Fibroblast of skin of right biceps (primary cell): ENCODE data around the gene FDX1.

Source experiments
- DNase-seq: peaks from one replicate; pipeline ENCODE4 v3.0.0-alpha.2; 2013

Gene FDX1

DNA sequence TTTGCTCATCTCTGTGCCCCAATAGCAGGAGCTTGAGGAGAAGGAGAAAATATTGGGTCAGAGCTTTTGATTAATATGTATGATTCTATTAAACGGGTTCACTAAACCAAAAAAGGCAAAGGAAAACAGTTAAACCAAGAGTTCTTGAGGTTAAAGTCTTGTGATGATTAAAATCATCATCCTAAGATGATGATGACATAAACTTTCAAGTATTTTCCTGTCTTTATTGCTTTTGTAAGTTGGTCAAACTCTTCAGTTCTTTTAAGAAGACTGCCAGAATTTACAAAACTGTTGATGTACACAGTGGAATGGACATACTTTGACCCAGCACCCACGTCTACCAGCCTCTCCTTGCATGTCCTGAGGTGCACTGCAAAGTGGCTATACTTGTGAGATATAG is 41.0 kb downstream of the FDX1 start:
- DNase-seq = peak; percentile 36

DNA sequence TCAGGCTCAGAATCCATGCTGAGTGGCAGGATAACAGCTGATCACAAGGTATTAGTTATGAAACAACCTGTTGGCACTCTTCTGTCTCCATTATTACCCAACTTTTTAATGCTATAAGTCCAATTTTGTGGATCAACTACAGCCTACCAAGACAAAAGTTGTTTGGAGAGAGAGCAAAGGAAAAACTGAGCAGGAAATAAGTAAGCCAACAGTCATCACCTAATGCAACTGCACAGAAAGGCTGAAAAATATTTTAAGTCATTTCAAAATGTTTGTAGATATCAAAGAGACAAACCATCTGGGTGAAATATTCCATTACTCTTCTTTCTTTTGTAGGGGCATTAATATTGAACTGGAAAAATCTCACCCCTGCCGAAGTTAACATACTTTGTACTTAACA is 41.6 kb downstream of the FDX1 start:
- DNase-seq = peak; percentile 44

DNA sequence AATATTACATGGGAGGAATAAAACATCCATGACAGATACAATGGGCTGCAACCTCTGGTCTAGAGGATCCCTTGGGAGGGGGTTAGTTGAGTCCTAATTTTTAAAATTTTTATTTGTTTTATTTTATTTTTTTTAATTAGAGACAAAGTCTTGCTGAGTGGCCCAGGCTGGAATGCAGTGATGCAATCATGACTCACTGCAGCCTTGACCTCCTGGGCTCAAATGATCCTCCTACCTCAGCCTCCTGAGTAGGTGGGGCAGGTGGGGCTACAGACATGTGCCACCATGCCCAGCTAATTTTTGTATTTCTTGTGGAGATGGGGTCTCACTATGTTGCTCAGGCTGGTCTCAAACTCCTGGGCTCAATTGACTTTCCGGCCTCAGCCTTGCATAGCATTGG is 43.1 kb downstream of the FDX1 start:
- DNase-seq = peak; percentile 52

DNA sequence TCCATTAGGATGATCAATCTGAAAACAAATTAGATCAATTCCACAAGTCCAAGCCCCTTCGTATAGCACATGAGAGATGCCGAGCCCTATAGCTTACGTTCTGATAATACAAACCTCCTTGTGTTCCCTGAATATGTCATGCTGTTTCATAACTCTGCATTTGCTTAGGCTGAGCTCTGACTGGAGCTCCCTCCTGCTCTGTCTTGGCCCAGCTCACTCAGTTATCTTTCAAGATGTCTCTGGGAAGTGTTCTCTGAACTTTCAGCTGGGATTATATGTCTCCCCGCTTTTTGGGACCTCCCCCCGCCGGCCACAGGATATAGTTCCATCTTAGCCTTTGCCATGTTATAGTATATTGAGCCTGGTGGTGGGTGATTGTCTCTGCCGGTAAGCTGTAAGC is 44.0 kb downstream of the FDX1 start:
- peak; percentile 18 for DNase-seq

DNA sequence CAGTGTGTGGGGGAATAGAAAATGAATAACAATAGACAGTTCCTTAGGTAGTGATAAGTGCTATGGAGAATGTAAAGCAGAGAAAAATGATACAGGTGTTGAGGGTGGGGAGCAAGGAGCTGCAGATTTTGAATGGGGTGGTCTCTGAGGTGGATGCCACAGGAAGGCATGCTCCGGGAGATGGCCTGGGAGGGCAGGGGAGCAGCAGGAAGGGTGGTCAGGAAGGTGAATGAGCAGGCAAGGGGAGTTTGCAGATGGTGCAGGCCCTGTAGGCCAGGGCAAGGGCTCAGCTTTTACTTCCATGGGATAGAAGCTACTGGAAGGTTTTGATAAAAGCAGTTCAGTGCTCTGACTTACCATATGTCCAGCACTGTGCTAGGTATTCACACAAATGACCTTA is 44.8 kb downstream of the FDX1 start:
- DNase-seq = no peak

DNA sequence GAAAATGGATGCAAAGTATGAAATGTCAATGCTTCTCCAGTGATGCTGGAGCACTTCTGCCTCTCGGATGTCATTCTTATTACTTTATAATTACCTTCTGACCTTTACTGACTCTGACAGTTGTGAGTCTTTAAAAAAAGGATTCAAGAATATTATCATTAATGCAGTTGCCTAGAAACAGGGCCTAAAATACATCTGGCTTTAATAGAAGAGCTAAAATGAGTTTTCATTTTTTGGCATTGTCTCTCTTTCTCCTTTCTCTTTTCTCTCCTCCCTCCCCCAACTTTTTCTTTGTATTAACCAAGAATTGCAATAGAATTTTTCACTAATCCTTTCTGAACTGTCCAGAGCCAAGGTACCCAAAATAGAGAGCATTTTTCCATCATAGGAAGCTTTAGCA is 45.9 kb downstream of the FDX1 start:
- peak; percentile 19 for DNase-seq

DNA sequence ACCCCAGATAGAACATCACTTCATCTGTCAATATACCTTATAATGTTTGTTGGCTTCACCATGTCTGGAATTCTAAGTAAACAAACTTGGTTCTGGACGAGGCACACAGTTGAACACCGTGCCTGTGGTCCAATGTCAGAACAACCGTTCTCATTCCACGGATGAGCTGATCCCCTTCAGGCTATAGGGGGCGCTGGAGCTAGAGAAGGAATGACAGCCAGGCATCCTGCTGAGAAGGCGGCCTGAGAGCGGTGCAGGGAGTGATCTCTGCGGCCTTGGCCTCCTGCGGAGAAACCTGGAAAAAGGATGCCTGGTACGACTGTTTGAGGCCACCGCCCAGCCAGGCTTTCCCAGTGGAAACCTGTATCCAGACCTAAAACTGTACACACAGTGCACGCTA is 48.7 kb downstream of the FDX1 start:
- no peak for DNase-seq

DNA sequence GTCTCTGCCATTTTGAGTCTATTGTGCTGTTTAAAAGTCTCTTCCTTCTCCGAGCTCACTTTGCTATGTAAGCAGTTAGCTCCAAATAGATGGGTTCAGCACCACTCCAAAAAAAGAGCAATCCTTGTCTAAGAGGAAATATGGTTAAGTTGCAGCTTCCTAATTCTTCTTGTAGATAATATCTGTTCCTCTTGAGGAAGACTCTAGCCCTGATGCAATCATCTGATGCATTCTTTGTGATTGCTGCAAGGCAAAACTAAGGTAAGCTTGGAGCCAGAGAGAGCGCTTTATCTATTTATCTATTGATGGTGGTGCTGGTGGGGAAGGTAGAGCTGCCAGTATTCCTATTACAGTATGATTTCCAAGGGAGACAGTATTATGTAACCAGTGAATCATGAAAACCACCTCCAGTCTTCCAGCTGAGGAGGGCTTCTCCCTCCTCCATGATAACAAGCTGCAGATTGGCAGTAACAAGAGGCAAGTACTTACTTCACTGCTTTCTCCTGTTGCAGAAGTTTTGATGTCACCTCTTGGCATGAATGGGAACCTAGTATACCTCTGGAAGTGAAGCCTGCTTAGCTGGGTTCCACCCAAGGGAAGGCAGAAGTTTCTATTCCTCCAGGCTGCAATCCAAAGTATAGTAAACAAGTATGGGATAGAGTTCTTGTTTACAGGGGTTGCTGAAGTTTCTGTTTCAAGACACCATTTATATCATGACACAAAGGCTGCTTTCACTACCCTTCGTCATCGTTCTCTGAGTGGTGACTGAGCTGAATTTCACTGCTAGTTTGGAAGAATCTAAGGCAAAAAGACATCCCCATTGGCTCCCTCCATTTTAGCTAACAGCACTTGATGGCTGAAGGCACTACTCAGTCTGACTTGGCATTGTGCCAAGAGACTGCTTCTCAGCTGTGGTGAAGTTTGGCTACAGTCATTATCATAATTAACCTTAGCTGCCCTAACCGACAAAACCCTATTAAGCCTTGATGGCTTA is 49.7 kb downstream of the FDX1 start:
- peak; percentile 51 for DNase-seq

DNA sequence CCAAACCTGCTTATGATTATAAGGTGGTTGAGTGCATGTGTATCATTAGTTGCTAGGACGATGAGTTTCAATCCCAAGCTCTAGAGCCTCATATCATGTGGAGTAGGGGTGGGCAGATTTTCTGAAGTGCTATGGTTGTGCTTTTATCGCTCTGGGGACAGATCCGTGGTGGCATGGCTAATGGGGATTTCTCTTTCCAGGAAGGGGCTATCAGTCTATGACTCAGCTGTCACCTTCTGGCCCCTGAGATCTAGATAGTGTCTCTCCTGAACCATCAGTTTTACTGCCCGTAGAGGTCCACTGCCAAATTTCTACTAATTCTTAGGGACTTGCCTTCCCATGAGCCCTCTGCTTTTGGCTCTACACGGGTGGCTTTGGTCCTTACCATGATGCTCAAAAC is 51.8 kb downstream of the FDX1 start:
- DNase-seq = no peak

DNA sequence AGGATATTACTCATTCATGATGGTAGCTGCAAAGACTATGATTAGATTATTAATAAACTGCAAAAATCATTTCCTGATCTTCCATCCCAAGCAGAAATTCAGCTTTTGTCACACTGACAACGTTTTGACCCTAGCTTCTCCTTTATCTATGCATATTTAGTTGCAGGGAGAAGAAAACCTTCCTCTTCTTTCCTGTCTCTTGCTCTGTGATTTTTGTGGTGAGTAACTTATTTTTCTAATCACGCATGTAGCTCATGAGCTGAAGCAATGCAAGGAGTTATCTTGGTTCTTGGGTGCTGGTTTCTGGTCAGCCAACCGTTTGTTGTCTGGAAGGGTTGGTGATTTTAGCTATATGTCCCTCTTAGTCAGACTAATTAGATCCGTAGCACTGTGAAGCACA is 56.4 kb downstream of the FDX1 start:
- no peak for DNase-seq

DNA sequence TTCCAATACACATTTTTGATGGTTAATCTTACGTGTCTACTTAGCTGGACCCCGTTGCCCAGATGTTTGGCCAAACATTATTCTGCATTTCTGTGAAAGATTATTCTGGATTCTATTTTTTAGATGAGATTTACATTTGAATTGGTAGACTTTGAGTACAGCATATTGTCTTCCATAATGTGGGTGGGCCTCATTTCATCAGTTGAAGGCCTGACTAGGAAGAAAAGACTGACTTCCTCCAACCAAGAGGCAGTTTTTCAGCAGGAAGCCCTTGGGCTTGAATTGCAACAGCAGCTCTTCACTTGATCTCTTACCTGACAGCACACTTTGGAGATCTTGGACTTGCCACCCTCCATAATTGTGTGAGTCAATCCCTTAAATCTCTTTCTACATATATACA is 58.7 kb downstream of the FDX1 start:
- no peak for DNase-seq

DNA sequence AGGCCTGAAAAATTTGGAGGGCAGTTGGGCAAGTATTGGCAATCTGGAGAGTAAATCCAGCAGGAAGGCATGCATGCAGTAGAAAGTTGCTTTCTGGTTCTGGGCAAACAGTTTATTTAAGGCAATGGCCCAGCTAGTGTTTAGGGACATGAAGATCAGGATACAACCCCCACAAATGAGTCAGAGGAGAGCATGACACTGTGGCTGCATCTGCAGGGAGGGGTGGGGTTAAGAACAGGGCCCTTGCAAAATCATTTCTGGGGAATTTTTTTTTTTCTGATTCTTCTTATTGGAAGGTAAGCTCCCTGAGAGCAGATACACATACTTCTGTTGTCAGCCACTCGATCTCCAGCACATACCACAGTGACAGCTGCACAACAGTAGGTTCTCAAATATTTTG is 61.1 kb downstream of the FDX1 start:
- DNase-seq = peak; percentile 69

DNA sequence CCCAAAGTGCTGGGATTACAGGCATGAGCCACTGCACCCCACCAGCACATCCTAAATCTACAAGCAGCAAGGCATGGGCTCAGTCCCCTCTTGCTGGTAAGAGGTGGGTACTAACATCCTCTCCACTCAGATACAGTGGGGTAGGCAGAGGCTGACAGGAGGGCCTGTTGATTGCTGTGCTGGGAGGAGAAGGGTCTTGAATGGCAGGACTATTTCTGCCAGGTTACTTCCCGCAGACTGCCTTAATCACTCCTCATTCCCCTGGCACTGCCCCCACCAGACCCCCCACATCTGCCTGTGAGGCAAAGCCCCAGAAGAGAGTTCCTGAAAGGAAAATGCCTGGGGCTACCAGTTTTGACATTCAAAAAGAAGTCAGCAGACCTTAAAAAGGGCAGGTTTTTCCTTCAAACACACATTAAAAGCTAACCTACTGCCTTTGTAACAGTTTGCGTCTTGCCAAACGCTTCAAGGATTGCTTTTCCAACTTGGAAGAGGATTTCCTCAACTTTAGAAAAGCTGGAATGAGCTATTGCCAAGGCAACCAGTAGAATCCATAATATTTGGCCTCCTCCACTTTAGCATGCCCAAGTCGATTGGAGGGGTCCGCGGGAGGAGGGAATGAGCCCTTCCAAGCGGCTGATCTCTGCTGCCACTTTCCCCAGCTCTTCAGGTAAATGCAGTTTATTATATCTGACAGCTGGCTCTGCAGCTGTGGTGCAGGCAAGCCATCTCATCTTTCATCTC is 62.0 kb downstream of the FDX1 start:
- no peak for DNase-seq

DNA sequence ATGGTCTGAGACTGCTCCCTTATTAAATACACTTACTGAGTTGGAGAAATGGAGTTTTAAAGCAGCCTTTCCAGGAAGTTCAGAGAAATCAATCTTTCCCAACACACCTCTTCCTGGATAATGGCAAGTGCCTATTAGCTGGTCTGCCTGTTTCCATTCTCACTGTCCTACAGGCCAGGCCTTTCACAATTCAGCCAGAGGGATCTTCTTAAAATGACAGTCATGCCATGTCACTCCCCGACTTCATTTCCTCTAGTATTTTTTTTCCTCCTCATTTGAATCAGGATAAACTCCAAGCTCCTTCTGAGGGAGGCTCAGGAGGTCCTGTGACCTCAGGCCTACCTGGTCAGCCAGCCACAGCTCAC is 62.6 kb downstream of the FDX1 start:
- DNase-seq = no peak

DNA sequence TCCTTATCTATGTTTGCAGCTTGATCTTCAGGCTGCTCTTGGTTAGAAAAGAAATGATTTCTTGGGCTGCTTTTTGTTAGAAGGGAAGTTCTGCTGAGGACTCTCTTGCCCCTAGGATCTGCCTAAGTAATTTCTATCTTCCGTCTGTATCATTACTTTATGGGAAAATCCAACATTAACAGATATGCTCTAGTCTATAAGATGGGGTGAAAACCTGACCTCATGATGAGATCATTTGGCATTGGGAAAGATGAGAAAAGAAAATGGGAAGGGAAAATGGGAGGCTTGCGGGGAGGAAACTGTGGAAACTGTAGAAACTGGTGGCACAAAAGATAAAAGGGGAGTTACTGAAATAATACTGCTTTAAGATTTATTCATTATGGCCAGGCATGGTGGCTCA is 63.6 kb downstream of the FDX1 start:
- no peak for DNase-seq

DNA sequence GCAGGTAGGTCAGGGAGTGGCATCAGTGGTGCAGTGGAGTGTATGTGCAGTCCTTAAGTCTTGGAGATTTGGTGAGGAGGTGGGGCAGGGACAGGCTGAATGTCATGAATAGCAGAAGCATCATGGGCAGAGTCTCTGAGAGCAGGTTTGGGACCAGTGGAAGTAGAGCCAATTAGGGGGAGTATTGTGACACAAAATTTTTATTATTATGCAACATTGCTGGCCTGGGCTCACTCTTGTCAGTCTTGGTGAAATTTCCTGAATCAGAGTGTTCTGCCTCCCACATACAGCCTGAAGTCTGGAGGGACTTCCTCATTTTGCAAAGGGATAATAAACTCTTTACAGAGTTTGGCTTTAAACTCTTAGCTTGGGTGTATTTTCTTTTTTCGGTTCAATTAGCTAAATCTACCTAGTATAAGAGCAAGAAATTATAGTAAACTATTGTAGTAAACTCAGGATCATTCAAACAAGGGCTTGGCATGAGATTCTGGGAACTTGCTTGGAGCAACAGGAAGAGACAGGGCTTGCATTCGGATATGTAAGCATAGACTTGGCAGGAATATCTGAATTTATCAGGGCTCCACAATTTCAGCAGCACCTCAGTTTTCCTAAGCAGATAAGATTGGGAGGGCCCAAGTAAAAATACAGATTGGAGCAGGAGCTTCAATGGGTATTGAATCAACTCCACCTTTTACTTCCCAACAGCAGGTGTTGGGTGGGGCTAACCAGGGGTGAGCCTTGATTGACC is 67.7 kb downstream of the FDX1 start:
- DNase-seq = no peak

DNA sequence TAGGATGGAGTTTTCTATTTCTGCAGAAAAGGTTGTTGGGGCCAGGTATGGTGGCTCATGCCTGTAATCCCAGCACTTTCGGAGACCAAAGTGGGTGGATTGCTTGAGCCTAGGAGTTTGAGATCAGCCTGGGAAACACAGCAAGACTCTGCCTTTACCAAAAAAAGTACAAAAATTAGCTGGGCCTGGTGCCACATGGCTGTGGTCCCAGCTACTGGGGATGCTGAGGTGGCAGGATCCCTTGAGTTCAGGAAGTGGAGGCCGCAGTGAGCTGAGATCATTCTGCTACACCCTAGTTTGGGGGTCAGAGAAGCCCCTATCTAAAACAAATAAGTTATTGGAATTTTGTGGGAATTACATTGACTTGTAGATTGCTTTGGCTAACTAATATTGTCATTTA is 71.7 kb downstream of the FDX1 start:
- no peak for DNase-seq

DNA sequence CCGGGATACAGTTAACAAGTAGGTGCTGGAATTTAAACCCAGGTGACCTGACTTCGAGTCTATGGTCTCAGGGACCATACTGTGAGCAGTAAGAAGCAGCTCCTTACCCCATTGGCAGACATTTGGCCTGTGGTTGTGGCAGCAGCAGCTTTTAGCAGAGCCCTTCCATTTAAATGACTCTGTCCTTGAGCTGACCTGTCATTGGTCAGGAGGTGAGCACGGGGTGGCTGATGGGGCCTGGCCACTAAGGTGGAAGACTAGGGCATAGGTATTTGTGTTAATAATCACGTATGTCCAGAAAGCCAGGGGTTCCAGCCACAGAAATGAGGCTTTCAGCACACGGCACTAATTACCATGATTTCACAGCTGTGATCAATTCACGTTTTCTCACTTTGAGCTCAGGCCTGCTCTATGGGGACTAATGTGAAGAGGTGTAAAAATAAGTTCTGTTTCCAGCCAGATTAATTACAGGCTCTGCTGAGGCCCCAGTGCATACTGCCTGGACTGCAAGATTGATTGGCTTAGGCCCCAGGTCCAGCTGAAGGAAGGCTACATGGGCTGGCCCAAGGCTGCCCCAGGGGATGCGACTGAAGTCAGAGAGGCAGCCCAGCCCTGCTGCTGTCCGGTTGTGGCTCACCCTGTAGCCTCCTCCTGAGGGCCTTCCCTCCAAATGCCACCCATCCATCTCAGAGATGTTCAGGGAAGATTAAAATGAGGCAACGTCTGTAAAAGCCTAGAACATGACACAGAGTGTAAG is 76.0 kb downstream of the FDX1 start:
- no peak for DNase-seq

DNA sequence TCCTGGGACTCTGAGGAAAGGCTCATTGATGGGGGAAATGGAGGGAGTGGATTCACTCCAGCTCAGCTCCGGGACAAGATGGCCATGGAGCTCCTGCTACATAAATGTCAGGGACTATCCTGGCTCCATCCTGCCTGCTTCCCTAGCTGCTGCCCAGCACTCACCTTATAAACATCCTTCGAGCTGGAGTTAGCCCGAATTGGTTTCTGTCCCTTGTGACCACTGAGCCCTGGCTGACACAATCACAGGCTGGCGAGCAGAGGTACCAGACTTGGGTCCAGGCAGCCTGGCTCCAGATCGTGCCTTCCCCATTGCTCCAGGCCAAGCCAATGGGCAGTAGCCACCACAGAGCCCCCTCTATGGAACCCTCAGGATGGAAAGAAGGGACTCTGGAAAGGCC is 77.6 kb downstream of the FDX1 start:
- DNase-seq = no peak

DNA sequence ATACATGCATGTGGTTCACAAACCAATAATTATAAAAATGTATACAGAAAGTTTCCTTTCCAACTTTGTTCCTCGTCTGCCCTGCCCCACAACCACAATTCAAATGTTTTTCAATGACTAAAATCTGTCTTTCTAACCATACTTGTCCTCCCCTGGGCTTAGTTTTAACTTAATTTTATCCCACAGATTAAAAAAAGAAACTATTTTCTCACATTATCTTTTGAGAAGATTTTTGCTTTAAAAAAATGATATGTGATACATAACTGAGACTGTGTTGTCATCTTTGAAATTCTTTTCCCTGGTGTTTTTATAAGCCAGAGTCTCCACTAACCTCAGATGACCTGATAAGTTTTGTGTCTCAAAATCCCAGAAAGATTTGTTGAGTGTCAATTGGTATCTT is 79.0 kb downstream of the FDX1 start:
- DNase-seq = peak; percentile 22

DNA sequence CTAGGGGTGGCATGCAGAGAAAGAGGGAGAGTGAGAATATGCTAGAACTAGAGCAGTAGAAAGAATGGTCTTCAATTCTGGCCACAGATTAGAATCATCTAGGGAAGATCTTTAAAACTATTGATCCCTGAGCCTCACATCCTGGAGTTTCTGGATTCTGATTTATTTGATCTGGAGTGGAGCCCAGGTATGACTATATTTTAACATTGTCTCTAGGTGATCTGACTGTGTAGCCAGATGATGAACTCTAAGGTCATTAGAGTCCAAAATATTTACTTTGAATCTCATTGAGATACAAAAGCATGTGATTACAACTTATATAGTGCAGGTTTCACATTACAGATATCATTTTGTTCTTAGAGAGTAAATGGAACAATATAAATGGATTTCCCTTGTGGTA is 79.7 kb downstream of the FDX1 start:
- DNase-seq = no peak

DNA sequence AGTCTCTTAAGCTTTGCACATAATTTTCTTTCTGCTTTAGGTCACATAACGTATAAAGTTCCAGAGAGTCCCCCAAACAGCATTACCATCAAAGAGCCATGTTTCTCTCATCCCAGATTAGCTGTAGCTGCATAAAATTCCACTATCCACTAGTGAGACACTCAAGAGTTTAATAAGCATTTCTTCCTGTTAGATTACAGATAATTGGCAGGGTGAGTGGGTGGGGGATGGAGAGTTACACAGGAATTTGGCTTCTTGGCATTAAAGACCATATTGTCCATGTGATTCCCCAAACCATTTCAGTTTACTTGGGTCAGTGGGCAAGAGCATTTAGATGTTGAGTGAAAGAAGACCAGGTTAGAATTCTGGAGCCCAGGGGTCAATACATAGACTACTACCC is 82.3 kb downstream of the FDX1 start:
- no peak for DNase-seq

DNA sequence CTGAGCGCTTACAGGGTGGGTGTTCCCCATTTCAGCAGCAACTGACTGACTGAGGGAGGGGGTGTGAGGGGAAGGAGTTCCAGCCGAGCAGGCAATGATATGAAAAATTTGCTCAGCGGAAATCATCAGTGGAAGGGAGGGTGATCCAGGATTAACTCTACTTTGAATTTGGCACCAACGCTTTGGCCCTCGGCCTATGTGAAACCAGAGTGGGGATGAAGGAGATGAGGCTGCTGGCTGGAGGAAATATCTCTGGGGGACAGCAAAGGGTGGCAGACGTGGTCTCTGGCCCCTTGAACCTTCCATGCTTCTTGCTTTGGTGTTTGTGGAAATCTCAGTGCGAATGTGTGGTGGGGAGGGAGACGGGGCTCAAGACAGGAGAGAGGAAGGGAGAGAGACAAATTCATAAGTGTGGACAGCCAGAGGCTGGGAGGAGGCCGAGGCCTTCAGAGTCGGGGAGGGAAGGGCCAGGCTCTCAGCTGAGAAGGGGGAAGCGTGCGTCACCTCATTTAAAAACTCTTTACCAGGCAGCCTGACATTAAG is 83.6 kb downstream of the FDX1 start:
- DNase-seq = no peak
